Ishikawa (cell line): ENCODE data around the gene CLEC19A.
A peak's percentile ranks its signal among the peaks of the same experiment; 100 is the strongest.

ENCODE experiments used
- CEBPB ChIP-seq: IDR thresholded peaks from 2 replicates; pipeline ENCODE4 v1.6.1; 2012
- CREB1 ChIP-seq: IDR thresholded peaks from 2 replicates; pipeline ENCODE4 v1.6.1; 2012; ENCODE audit warnings: low read depth
- EGR1 ChIP-seq: IDR thresholded peaks from 2 replicates; pipeline ENCODE4 v1.6.1; 2012
- EP300 ChIP-seq: IDR thresholded peaks from 2 replicates; pipeline ENCODE4 v1.6.1; 2012; ENCODE audit warnings: borderline replicate concordance
- FOXM1 ChIP-seq: IDR thresholded peaks from 2 replicates; pipeline ENCODE4 v1.6.1; 2012; ENCODE audit warnings: low read depth, borderline replicate concordance
- MAX ChIP-seq: IDR thresholded peaks from 2 replicates; pipeline ENCODE4 v1.6.1; 2012
- NFIC ChIP-seq: IDR thresholded peaks from 2 replicates; pipeline ENCODE4 v1.6.1; 2012
- RAD21 ChIP-seq: IDR thresholded peaks from 2 replicates; pipeline ENCODE4 v1.6.1; 2012; ENCODE audit warnings: low read depth
- REST ChIP-seq: IDR thresholded peaks from 2 replicates; pipeline ENCODE4 v1.6.1; 2012; ENCODE audit warnings: low read depth, mild to moderate bottlenecking
- TAF1 ChIP-seq: IDR thresholded peaks from 2 replicates; pipeline ENCODE4 v1.6.1; 2012; ENCODE audit warnings: low read depth, mild to moderate bottlenecking
- TCF12 ChIP-seq: IDR thresholded peaks from 2 replicates; pipeline ENCODE4 v1.6.1; 2012; ENCODE audit warnings: low read depth
- TEAD4 ChIP-seq: IDR thresholded peaks from 2 replicates; pipeline ENCODE4 v1.6.1; 2012
- USF1 ChIP-seq: IDR thresholded peaks from 2 replicates; pipeline ENCODE4 v1.6.1; 2012
- YY1 ChIP-seq: IDR thresholded peaks from 2 replicates; pipeline ENCODE4 v1.6.1; 2012; ENCODE audit warnings: low read depth
- ZBTB7A ChIP-seq: IDR thresholded peaks from 2 replicates; pipeline ENCODE4 v1.6.1; 2012; ENCODE audit warnings: low read depth

Gene CLEC19A

GRCh38 chr16:19289811-19290485, 4.4 kb downstream of the CLEC19A start:
- TF ChIP-seq EGR1 = peak; percentile 62; the same call in 1 of the 2 replicates
- TF ChIP-seq YY1 = no peak
- peak; percentile 76 for TF ChIP-seq NFIC
- TF ChIP-seq TCF12 = peak; percentile 40; the same call in 1 of the 2 replicates

- TF ChIP-seq CREB1 (no peak), TAF1 (no peak), FOXM1 (no peak), CEBPB (no peak), NFIC (no peak), ZBTB7A (no peak), MAX (no peak), TCF12 (no peak), EGR1 (no peak), REST (no peak), TEAD4 (no peak), RAD21 (no peak), EP300 (no peak), USF1 (no peak)
Measured at GRCh38 chr16:19290860-19291259, 5.3 kb downstream of the CLEC19A start.

- TF ChIP-seq YY1 (no peak), ZBTB7A (no peak), TCF12 (no peak), REST (no peak), FOXM1 (no peak), CREB1 (no peak), TEAD4 (no peak)
Measured at GRCh38 chr16:19291475-19291874, 5.9 kb downstream of the CLEC19A start.

- TF ChIP-seq NFIC = no peak
- no peak for TF ChIP-seq FOXM1
- TF ChIP-seq EGR1 = no peak
- TF ChIP-seq EP300 = no peak
- no peak for TF ChIP-seq RAD21
- TF ChIP-seq REST = no peak
- TF ChIP-seq TCF12 = no peak
- no peak for TF ChIP-seq USF1
- TF ChIP-seq YY1 = no peak
- no peak for TF ChIP-seq CEBPB
- TF ChIP-seq CREB1 = no peak
Measured at GRCh38 chr16:19292186-19292585, 6.7 kb downstream of the CLEC19A start.

- TF ChIP-seq TAF1 (no peak), MAX (no peak), RAD21 (no peak), ZBTB7A (no peak), FOXM1 (no peak)
Measured at GRCh38 chr16:19294156-19294649, 8.7 kb downstream of the CLEC19A start.
